HG02938 (cell line): ENCODE measurements around the gene OR2A12.
"Not testable (repeated sequence)": the region's sequence is repeated elsewhere in the genome, so short reads cannot be mapped to it uniquely, and the experiment has no call there.

Experiments used
- ATAC-seq: cut with Tn5 transposase; IDR thresholded peaks from one replicate; pipeline ENCODE4 v1.9.1; 2021; ENCODE audit warnings: mild to moderate bottlenecking, moderate library complexity; ENCODE audit not compliant: unreplicated experiment

OR2A12 gene

GRCh38 chr7:144118341-144118740 is 32.3 kb downstream of the OR2A12 start:
- ATAC-seq = no peak

- ATAC-seq = no peak
These were observed 36.8 kb downstream of the OR2A12 start, which contains the start of gene OR2A14 for GRCh38 chr7:144122876-144123275. TSS of gene OR2A14 (plus strand) at chr7:144123176. CDS start at chr7:144129113, 5,937 bp downstream.

- peak; percentile 99 for ATAC-seq
These were observed 41.7 kb downstream of the OR2A12 start for GRCh38 chr7:144127714-144128334.

- not testable (repeated sequence) for ATAC-seq
These were observed 43.5 kb downstream of the OR2A12 start for GRCh38 chr7:144129601-144130000.

- no peak for ATAC-seq
These were observed 44.7 kb downstream of the OR2A12 start for GRCh38 chr7:144130730-144131129.

GRCh38 chr7:144132262-144132661 is 46.2 kb downstream of the OR2A12 start:
- ATAC-seq = no peak

- no peak for ATAC-seq
These were observed 47.2 kb downstream of the OR2A12 start for GRCh38 chr7:144133307-144133706.

GRCh38 chr7:144134116-144134515 is 48.0 kb downstream of the OR2A12 start:
- no peak for ATAC-seq

- no peak for ATAC-seq
These were observed 51.4 kb downstream of the OR2A12 start for GRCh38 chr7:144137501-144137900.

GRCh38 chr7:144142187-144142586 is 56.1 kb downstream of the OR2A12 start:
- no peak for ATAC-seq

GRCh38 chr7:144144426-144144825 is 58.3 kb downstream of the OR2A12 start:
- ATAC-seq = no peak

- no peak for ATAC-seq
These were observed 62.2 kb downstream of the OR2A12 start for GRCh38 chr7:144148224-144148827.
